Anterior cingulate cortex (tissue), 58 donors: Measurements from ENCODE around the gene ZNF8.
A peak's percentile ranks its signal among the peaks of the same experiment; 100 is the strongest.
"Not testable (repeated sequence)": the region's sequence is repeated elsewhere in the genome, so short reads cannot be mapped to it uniquely, and the experiment has no call there.

ENCODE experiments used
- DNase-seq, 58 donors: peaks; one replicate each; lab custom pipeline; 2025; lab: John Stamatoyannopoulos, UW

The ZNF8 gene

DNA sequence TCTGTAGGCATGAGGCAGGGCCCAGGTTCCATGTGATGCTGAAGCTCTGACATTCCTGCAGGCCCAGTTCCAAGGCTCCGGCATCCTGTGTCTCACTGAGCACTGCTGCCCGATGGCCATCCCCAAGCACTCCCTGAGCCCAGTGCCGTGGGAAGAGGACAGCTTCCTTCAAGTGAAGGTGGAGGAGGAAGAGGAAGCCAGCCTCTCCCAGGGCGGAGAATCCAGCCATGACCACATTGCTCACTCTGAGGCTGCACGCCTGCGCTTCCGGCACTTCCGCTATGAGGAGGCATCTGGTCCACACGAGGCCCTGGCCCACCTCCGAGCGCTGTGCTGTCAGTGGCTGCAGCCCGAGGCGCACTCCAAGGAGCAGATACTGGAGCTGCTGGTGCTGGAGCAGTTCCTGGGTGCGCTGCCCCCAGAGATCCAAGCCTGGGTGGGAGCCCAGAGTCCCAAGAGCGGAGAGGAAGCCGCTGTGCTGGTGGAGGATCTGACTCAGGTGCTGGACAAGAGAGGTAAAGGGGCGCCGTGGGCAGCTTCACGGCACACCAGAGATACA lies 56.0 kb downstream of the ZNF8 start:
- DNase-seq = no peak

DNA sequence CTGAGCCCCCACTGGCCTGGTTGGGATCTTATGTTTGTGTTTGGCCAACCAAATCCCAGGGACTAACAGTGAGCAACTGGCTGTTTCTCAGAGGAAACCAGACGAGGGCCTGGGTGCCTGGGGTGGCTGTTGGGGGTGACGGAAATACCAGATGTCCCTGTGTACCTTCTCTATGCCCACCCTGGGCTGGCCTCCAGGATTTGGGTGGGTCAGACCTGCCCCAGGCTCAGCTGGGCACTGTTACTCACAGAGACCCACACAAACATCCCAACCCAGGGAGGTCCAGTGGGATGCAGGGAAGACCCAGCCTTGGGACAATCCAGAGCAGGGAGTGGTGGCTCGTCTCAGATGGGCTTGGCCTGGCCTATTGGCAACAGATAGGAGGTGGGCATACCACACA lies 56.9 kb downstream of the ZNF8 start:
- no peak for DNase-seq

DNA sequence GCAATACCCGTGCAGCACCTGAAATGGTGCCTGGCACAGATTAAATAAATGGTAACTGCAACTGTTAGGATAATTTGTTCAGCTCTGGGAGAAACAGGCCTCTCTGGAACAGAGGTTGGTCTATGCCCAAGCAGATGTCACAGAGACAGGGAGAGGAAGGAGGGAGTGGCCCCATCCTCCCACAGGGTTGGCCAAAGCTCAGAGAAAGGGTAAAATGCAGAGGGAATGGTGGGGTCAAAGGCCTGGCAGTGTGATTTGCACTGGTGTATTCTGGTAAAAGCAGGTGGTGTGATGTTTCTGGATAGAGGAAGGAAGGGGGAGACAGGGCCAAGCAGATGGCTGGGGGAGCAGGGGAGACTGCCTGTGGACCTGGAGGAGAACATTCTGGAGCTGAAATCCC lies 57.5 kb downstream of the ZNF8 start:
- DNase-seq = no peak

DNA sequence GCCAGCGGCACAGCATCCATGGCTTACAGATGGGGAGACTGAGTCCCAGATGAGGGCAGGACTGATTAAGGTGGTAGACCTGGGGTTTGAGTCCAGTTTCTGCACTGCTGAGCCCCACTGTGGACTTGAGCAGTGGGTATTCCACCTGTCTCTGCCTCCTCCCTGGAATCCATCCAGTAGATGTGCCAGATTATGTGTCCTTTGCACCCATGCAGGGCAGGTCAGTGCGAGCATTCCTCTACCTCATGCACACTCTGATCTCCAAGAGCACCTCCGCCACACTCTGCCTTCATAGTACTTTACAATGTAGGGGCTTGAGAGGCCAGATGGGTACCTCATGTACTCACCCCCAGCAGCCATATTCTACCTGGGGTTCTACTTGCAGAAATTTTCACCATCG lies 58.1 kb downstream of the ZNF8 start:
- DNase-seq = no peak

DNA sequence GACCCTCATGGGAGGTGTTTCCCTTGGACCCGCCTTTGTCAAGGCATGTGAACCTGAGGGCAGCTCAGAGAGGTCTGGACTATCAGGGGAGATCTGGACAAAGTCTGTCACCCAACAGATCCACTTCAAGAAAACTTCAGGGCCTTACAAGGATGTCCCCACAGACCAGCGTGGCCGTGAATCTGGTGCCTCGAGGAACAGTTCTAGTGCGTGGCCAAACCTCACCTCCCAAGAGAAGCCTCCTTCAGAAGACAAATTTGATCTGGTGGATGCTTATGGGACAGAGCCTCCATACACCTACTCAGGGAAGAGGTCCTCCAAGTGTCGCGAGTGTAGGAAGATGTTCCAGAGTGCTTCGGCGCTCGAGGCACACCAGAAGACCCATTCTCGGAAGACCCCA lies 59.6 kb downstream of the ZNF8 start:
- no peak for DNase-seq

DNA sequence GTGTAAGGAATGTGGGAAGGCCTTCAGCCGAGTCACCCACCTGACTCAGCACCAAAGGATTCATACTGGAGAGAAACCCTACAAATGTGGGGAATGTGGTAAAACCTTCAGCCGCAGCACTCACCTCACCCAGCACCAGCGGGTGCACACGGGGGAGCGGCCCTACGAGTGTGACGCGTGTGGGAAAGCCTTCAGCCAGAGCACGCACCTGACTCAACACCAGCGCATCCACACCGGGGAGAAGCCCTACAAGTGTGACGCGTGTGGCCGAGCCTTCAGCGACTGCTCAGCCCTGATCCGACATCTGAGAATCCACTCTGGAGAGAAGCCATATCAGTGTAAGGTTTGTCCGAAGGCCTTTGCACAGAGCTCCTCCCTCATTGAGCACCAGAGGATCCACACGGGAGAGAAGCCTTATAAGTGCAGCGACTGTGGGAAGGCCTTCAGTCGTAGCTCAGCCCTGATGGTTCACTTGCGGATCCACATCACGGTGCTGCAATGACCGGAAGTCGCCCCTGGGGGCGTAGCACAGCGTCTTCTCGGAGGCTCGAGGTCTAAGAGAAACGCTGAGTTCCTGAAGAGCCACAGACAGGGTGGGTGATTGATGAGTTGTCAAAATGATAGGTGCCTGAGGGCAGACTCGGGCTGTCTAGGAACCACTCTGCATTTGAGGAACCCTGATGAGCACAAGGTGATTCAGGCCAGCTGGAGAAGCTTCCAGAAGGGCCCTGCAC lies 60.2 kb downstream of the ZNF8 start:
- no peak for DNase-seq

DNA sequence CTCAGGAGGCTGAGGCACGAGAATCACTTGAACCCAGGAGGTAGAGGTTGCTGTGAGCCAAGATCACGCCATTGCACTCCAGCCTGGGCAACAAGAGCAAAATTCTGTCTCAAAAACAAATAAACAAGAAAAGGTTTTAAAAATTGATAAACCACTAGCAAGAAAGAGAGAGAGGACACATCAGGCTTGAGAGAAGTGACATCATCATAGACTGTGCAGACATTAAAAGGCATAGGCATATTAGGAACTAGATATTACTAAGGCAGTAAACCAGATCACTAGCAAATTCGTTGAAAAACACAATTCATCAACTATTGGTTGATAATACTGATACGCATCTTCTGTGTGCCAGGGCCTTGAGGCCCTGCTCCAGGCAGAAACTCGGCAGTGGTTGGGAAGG lies 66.8 kb downstream of the ZNF8 start:
- DNase-seq = no peak

DNA sequence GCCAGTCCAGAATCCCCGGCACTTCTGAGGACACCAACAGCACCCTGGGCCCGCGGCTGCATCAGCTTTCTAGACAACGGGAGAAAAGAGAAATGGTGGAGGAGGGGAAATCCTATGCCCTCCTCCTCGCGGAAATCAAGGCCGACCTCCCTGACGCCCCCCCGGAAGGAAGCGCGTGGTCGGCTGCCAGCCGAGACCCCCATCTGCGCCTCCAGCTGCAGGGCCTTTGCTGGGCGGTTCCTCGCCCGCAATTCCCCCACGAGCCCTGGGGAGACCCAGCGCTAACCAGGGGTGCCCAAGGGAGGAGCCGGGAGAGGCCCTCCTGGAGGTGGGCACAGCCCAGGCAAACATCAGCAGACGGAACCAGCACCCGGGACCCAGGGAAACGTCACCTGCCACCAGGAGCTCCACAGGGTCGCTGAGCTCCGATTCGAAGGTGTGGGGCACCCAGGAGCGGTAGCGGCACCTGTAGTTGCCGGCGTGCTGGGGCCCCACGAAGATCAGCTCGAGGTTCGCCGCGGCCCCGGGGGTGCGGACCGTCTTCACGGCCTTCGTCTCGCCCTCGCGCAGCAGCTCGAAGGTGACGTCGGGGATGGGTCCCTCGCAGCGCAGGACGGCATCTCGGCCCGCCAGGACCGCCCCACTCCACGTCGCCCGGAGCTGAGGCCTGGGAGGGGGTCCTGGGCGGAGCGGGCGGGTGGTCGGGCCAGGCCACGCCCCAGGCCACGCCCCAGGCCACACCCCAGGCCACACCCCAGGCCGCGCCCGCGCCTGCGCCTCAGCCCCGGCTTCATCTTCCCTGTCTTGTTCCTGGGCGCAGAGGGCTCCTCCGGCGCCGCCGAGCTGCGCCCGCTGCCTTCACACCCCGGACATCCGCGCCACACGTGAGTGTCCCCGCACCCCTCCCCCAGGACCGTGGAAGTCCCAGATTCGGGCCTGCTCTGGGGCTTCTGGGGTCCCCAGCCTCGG lies 68.5 kb downstream of the ZNF8 start:
- DNase-seq = peak in 57 of 58 donors; percentile 19 to 84 (median 66)

DNA sequence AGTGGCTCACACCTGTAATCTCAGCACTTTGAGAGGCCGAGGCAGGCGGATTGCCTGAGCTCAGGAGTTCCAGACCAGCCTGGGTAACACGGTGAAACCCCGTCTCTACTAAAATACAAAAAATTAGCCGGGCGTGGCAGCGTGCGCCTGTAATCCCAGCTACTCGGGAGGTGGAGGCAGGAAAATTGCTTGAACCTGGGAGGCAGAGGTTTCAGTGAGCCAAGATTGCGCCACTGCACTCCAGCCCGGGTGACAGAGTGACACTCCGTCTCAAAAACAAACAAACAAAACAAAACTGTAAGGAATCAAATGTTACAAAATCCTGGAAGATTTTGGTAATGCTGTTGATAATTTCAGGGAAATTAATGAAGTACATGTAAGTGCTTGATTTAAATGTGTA lies 69.3 kb downstream of the ZNF8 start:
- not testable (repeated sequence) for DNase-seq

DNA sequence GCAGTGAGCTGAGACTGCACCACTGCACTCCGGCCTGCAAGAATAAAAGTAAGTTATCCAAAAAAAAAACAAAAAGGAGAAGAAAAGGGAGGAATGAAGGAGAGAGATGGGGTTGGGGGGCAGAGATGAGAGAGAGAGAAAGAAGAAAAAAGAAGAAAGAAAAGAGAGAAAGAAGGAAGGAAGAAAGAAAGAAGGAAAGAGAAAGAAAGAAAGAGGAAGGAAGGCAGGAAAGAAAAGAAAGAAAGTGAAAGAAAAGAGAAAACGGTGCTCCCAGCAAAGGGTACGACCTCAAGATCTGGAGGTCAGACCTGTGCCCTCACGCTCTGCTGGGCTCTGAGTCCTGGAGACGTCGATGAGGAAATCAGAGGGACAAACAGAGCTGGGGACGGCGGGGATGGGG lies 70.8 kb downstream of the ZNF8 start:
- no peak for DNase-seq

DNA sequence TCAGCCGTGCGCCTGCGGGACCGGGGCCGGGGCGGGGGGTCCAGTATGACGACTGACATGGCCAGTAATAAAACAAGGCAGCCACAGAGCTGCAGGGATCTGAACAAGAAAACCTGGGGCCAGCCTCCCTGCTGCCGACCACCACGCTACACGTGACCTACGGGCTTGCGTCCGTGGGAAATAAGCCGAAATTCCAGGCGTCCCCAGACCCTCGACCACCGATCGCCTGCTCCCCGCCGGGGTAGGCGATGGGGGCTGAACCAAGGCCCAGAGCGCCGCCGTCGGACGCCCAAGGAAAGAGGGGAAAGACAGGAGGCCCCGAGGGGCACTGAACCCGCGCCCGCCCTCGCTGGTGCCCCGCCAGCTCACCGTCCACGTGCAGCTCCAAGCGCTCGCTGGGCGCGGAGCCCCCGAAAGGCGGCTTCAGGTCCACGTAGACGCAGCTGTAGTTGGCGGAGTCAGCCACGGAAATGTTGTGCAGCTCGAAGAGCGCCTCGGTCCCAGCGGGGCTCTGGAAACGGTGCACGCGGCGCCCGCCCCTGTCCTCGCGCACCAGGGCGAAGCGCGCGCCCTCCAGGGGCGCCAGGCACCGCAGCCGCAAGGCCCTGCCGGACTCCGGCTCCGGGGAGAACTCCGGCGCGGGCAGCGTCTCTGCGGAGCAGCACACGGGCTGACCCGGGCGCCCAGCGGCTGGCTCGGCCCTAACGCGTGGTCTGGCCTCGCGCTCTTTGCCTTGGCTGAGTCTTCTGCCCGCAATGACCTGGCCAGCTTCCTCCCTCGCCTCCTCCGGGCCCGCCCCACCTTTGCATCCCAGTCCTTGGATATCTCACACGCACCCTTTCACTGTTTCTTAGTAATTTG lies 71.5 kb downstream of the ZNF8 start:
- DNase-seq = no peak

DNA sequence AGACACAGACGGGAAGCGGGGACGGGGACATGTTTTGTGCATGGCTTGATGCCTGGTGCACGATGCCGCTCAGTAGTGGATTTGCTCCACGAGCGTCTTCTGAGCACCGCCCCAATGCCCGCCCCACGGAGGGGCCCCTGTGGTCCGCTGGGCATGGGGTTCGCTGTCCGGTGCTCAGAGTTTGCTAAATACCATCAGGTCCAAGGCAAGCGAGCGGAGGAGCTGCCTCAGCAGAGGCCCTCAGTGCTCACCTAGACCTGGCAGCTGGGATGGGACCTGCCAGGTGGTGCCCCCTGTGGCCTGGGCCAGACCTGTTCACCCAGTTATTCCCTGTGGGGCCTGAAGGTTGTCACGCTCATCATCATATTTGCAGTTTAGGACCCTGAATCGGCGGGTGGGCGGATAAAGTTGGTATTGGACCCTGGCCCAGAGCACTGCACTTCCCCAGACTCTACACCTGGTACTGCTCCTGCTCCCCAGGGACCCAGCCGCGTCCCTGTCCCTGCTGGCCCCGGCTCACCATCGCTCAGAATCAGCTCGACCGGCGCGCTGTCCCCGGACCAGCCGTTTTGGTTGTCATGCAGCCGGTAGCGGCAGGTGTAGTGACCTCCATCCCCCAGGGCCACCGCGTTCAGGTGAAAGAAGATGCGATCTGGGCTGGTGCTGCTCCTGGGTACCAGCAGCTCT lies 72.3 kb downstream of the ZNF8 start:
- no peak for DNase-seq

DNA sequence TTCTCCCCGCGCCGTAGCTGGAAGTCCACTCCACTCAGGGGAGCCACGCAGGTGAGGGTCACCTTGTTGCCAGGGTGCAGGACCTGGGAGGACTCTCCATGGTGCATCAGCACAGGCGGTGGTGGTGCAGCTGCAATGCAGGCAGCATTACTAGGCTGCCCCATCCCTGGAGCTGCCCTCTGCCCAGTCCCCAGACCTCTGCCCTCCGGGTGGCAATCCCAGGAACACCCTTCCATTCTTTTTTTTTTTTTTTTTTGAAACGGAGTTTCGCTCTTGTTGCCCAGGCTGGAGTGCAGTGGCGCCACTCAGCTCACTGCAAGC lies 72.8 kb downstream of the ZNF8 start:
- DNase-seq = no peak

DNA sequence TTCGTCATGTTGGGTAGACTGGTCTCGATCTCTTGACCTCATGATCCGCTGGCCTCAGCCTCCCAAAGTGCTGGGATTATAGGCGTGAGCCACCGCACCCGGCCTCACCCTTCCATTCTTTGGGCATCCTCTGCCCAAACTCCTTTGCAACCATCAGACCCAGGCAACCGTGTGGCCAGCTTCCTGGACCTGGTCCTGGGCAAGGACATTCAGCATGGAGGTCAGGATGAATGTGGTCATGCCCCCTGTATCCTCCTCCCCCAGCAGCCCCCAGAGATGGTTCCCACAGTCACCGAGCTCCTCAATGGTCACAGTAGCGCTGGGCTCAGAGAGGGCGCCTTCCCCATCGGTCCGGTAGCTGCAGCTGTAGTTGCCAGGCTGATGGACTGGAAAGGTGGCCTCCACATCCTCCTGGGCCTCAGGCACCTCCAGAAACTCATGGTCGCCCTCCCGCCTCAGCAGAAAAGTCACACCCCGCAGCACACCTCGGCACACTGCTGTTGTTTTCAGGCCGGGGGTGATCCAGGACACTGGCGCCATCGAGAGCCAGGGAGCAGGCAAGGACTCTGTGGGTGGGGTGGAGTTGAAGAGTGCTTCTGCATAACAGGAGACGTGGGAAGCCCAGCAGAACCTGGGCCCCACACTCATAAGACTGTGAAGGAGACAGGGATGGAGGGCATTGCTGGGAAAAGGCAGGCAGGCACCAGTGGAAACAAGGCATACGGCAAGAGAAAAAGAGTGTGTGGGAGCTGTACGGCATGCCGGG lies 73.4 kb downstream of the ZNF8 start:
- DNase-seq = no peak
